HepG2 (cell line): Measurements from ENCODE around the gene CSMD2. TPM values are rescaled to one million over a fixed set of nuclear protein-coding genes. Genes with fewer than 3 reads are reported as not detected.

Experiments
- ATAC-seq: fragments of 200-7000 bp; cut with Tn5 transposase; 3 replicates; pipeline ENCODE4 v1.9.1; 2020; ENCODE audit warnings: mild to moderate bottlenecking, moderate library complexity
- BruUV-seq: library from RNA; stranded (reverse); fragments of 400-500 nt; replicated peaks from 2 replicates; lab custom pipeline; 2021; lab: Mats Ljungman, UMichigan
- CTCF ChIA-PET: fragments of 300-600 bp; formaldehyde crosslinking; extraction: SDS; loops from one replicate; lab custom pipeline; 2021; ENCODE audit warnings: low total read pairs, inconsistent platforms, low intra/inter-chr PET ratio; lab: Yijun Ruan, JAX
- POLR2A ChIA-PET: fragments of 350-600 bp; sonication (Branson Sonifier 250); formaldehyde crosslinking; loops from one replicate; lab custom pipeline; 2020; ENCODE audit warnings: antibody characterized with exemption, inconsistent platforms; lab: Yijun Ruan, JAX
- DNase-seq: peaks from one replicate; pipeline ENCODE4 v3.0.0-alpha.2; 2015; ENCODE audit warnings: low spot score
- FAIRE-seq: peaks from 3 replicates; lab custom pipeline; 2011; peaks lifted over from hg19 to GRCh38; lab: Jason Lieb, UNC
- H2AFZ ChIP-seq: one replicate; pipeline ENCODE4 v1.6.1; 2011; ENCODE audit warnings: low read length, inconsistent platforms
- H3K27ac ChIP-seq: fragments of 300-600 bp; 3 replicates; pipeline ENCODE4 v1.8.0; 2011; ENCODE audit warnings: mixed run types, mild to moderate bottlenecking, mixed read lengths, low read length, inconsistent platforms; ENCODE audit not compliant: insufficient read depth; ENCODE audit errors: extremely low read length
- H3K27me3 ChIP-seq, 2 experiments: fragments of 200-600 bp in 1 of 2; 2 replicates in 1 of 2; 3 replicates in 1 of 2; pipeline versions ENCODE4 v1.6.0 to v1.8.0; 2011; ENCODE audit warnings: low read length in 2 of 2, mild to moderate bottlenecking in 2 of 2, moderate library complexity in 2 of 2, inconsistent platforms in 1 of 2; ENCODE audit not compliant: insufficient read depth in 2 of 2, control insufficient read depth in 1 of 2
- H3K36me3 ChIP-seq, 2 experiments: fragments of 200-600 bp in 1 of 2; replicated peaks in 1 of 2; 2 replicates in 1 of 2; 3 replicates in 1 of 2; pipeline versions ENCODE4 v1.5.1 to v1.8.0; 2011; ENCODE audit warnings: low read length in 2 of 2, inconsistent platforms in 1 of 2; ENCODE audit not compliant: insufficient read depth in 2 of 2, control insufficient read depth in 1 of 2
- H3K4me1 ChIP-seq: 2 replicates; pipeline ENCODE4 v1.5.1; 2012; ENCODE audit warnings: low read length, inconsistent platforms; ENCODE audit not compliant: insufficient read depth
- H3K4me2 ChIP-seq: 2 replicates; pipeline ENCODE4 v1.6.0; 2011; ENCODE audit warnings: low read depth, low read length, inconsistent platforms
- H3K4me3 ChIP-seq, 3 experiments: fragments of 200-600 bp in 1 of 3; sonication (generic), shearing (Covaris generic) in 1 of 3; replicated peaks in 1 of 3; 2 replicates each; pipeline ENCODE4 v1.5.1; 2011 to 2016; ENCODE audit warnings: low read length in 3 of 3, inconsistent platforms in 2 of 3, low read depth in 2 of 3, mild to moderate bottlenecking in 2 of 3, control low read depth in 1 of 3, mixed read lengths in 1 of 3; ENCODE audit not compliant: insufficient read depth in 1 of 3
- H3K79me2 ChIP-seq: one replicate; pipeline ENCODE4 v1.6.1; 2011; ENCODE audit warnings: low read length, inconsistent platforms; ENCODE audit not compliant: insufficient read depth
- H3K9ac ChIP-seq: 2 replicates; pipeline ENCODE4 v1.6.0; 2011; ENCODE audit warnings: mild to moderate bottlenecking, low read depth, low read length, inconsistent platforms; ENCODE audit not compliant: insufficient read depth
- H3K9me3 ChIP-seq: 2 replicates; pipeline ENCODE4 v1.5.1; 2012; ENCODE audit warnings: mild to moderate bottlenecking, low read length
- H4K20me1 ChIP-seq: 2 replicates; pipeline ENCODE4 v1.6.0; 2011; ENCODE audit warnings: inconsistent platforms, mild to moderate bottlenecking, low read length, moderate library complexity; ENCODE audit not compliant: insufficient read depth
- ARID2 ChIP-seq: sonication (generic); formaldehyde crosslinking; IDR thresholded peaks from 2 replicates; pipeline ENCODE4 v1.8.1; 2022; ENCODE audit warnings: mild to moderate bottlenecking, missing genetic modification reagents, borderline replicate concordance
- KLF6 ChIP-seq: IDR thresholded peaks from 2 replicates; pipeline ENCODE4 v1.8.0; 2016; ENCODE audit warnings: missing biosample characterization, missing genetic modification reagents
- NFYC ChIP-seq: IDR thresholded peaks from 2 replicates; pipeline ENCODE4 v1.6.1; 2016; ENCODE audit warnings: missing genetic modification reagents, missing compliant biosample characterization
- TBP ChIP-seq: sonication (generic); formaldehyde crosslinking; IDR thresholded peaks from 2 replicates; pipeline ENCODE4 v1.5.0; 2020; ENCODE audit warnings: missing genetic modification reagents
- ZNF12 ChIP-seq: sonication (generic); formaldehyde crosslinking; IDR thresholded peaks from 2 replicates; pipeline ENCODE4 v1.5.0; 2020; ENCODE audit warnings: missing genetic modification reagents
- ZNF326 ChIP-seq: sonication (generic); formaldehyde crosslinking; IDR thresholded peaks from 2 replicates; pipeline ENCODE4 v1.4.0; 2020; ENCODE audit warnings: missing genetic modification reagents, borderline replicate concordance
- ZNF768 ChIP-seq: sonication (generic); formaldehyde crosslinking; IDR thresholded peaks from 2 replicates; pipeline ENCODE4 v1.4.0; 2020; ENCODE audit warnings: missing genetic modification reagents
- ZNF775 ChIP-seq: sonication (generic); formaldehyde crosslinking; IDR thresholded peaks from 2 replicates; pipeline ENCODE4 v1.4.0; 2020; ENCODE audit warnings: missing genetic modification reagents, mild to moderate bottlenecking, moderate library complexity, borderline replicate concordance
- ZSCAN29 ChIP-seq: sonication (generic); formaldehyde crosslinking; conservative IDR thresholded peaks from 2 replicates; pipeline ENCODE4 v1.4.0; 2020; ENCODE audit warnings: mild to moderate bottlenecking, missing genetic modification reagents
- WGBS: methylation state at CpG from one replicate; pipeline ENCODE4 v1.1.6; 2017; ENCODE audit warnings: low lambda C conversion rate; 5-methylcytosine and 5-hydroxymethylcytosine counted together
- in situ Hi-C: cut with HindIII; loops from 2 replicates; pipeline ENCODE4 v1.10.0; 2017; ENCODE audit warnings: low pct_unique_long_range_greater_than_20kb; ENCODE audit not compliant: extremely low pct_ligation_motif_present
- intact Hi-C: fragments of 100-400 bp; cut with micrococcal nuclease; formaldehyde crosslinking; loops from one replicate; pipeline ENCODE4 v1.10.0; 2022; ENCODE audit not compliant: unreplicated experiment
- polyA plus RNA-seq, 8 experiments: library from polyadenylated mRNA; depleted of rRNA in 3 of 8; stranded (reverse) in 7 of 8; unstranded in 1 of 8; fragments of >200 nt; fragmentation: Illumina TruSeq in 4 of 8; extraction: Trizol in 4 of 8; gene quantifications; 2 replicates each; pipeline versions ENCODE4 v1.2.1 to v1.2.3, GENCODE V29; 2011 to 2016; ENCODE audit warnings: low read depth in 4 of 8, missing spikeins in 1 of 8, mixed read lengths in 1 of 8; ENCODE audit not compliant: insufficient read depth in 1 of 8
- total RNA-seq, 5 experiments: library from RNA; depleted of rRNA; stranded (reverse); fragments of >200 nt; fragmentation: Illumina TruSeq; extraction: Trizol; gene quantifications; 2 replicates each; pipeline ENCODE4 v1.2.3, GENCODE V29; 2016; ENCODE audit warnings: low read depth in 1 of 5
- TF ChIP-seq, protein P1 (sequence below): sonication (generic); formaldehyde crosslinking; IDR thresholded peaks from 2 replicates; pipeline ENCODE4 v1.4.0; 2020; ENCODE audit warnings: missing genetic modification reagents
- TF ChIP-seq, protein P2 (sequence below): IDR thresholded peaks from 2 replicates; pipeline ENCODE4 v1.6.1; 2016; ENCODE audit warnings: missing biosample characterization, missing genetic modification reagents, low read depth
- TF ChIP-seq, protein P3 (sequence below): sonication (generic); formaldehyde crosslinking; IDR thresholded peaks from 2 replicates; pipeline ENCODE4 v1.4.0; 2020; ENCODE audit warnings: missing genetic modification reagents

CSMD2 gene
- total and polyA plus RNA-seq, 2 of the 13 experiments (the other 11 are each of a cell fraction or from before 2014, with no cell fraction given) = not detected

DNA sequence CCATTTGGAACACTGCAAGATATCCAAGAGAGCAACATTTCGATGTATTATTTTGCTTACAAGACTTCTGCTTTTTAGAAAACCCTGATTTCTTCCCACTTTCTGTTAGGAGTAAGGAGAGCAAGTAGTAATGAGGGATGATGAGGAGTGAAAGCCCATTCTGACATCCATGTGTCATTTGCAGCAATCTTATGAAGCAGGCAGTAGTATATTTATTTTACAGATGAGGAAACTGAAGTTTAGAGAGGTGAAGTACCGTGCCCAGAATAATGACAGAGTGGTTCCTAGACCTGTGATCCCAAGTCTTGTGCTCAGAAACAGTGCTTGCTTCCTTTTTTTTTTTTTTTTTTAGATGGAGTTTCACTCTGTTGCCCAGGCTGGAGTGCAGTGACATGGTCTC, 699.7 kb downstream of the CSMD2 start:
- FAIRE-seq (no peak), DNase-seq (no peak), ATAC-seq (no peak)
- Histone ChIP-seq H3K4me2 (no peak overlapping the region), H3K27ac (no peak overlapping the region), H3K27me3 (peaks cover 3 to 16% of the 10 kb centered on the region in 2 experiments; a peak in 2 of 5 replicates), H3K9me3 (no peaks in the 10 kb centered on the region), H3K36me3 (no peaks in the 10 kb centered on the region), H2AFZ (no peak overlapping the region), H3K4me3 (no peak overlapping the region), H4K20me1 (no peaks in the 10 kb centered on the region), H3K4me1 (peaks cover 1% of the 10 kb centered on the region; the same call in 1 of the 2 replicates), H3K9ac (no peak overlapping the region), H3K79me2 (no peaks in the 10 kb centered on the region)
- 0% methylated on average over 2 of the region's 2 CpGs for WGBS
- TF ChIP-seq KLF6 (CRISPR knock-in tag) = no peak
- no peak for TF ChIP-seq ZSCAN29 (CRISPR knock-in tag)
- no peak for TF ChIP-seq ZNF12 (CRISPR knock-in tag)
- TF ChIP-seq, protein P1, sequence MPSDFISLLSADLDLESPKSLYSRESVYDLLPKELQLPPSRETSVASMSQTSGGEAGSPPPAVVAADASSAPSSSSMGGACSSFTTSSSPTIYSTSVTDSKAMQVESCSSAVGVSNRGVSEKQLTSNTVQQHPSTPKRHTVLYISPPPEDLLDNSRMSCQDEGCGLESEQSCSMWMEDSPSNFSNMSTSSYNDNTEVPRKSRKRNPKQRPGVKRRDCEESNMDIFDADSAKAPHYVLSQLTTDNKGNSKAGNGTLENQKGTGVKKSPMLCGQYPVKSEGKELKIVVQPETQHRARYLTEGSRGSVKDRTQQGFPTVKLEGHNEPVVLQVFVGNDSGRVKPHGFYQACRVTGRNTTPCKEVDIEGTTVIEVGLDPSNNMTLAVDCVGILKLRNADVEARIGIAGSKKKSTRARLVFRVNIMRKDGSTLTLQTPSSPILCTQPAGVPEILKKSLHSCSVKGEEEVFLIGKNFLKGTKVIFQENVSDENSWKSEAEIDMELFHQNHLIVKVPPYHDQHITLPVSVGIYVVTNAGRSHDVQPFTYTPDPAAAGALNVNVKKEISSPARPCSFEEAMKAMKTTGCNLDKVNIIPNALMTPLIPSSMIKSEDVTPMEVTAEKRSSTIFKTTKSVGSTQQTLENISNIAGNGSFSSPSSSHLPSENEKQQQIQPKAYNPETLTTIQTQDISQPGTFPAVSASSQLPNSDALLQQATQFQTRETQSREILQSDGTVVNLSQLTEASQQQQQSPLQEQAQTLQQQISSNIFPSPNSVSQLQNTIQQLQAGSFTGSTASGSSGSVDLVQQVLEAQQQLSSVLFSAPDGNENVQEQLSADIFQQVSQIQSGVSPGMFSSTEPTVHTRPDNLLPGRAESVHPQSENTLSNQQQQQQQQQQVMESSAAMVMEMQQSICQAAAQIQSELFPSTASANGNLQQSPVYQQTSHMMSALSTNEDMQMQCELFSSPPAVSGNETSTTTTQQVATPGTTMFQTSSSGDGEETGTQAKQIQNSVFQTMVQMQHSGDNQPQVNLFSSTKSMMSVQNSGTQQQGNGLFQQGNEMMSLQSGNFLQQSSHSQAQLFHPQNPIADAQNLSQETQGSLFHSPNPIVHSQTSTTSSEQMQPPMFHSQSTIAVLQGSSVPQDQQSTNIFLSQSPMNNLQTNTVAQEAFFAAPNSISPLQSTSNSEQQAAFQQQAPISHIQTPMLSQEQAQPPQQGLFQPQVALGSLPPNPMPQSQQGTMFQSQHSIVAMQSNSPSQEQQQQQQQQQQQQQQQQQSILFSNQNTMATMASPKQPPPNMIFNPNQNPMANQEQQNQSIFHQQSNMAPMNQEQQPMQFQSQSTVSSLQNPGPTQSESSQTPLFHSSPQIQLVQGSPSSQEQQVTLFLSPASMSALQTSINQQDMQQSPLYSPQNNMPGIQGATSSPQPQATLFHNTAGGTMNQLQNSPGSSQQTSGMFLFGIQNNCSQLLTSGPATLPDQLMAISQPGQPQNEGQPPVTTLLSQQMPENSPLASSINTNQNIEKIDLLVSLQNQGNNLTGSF (CRISPR knock-in tag) = no peak
- no peak for TF ChIP-seq ZNF768 (CRISPR knock-in tag)
- TF ChIP-seq ZNF326 (CRISPR knock-in tag) = no peak
- no peak for TF ChIP-seq NFYC (CRISPR knock-in tag)
- TF ChIP-seq, protein P2, sequence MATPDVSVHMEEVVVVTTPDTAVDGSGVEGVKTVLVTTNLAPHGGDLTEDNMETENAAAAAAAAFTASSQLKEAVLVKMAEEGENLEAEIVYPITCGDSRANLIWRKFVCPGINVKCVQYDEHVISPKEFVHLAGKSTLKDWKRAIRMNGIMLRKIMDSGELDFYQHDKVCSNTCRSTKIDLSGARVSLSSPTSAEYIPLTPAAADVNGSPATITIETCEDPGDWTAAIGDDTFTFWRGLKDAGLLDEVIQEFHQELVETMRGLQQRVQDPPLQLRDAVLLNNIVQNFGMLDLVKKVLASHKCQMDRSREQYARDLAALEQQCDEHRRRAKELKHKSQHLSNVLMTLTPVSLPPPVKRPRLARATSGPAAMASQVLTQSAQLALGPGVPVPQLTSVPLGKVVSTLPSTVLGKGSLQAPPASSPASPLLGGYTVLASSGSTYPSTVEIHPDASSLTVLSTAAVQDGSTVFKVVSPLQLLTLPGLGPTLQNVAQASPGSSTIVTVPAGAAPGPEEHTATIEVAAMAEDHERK (CRISPR knock-in tag) = no peak
- TF ChIP-seq ZNF775 (CRISPR knock-in tag) = no peak
- TF ChIP-seq TBP = no peak
- TF ChIP-seq, protein P3, sequence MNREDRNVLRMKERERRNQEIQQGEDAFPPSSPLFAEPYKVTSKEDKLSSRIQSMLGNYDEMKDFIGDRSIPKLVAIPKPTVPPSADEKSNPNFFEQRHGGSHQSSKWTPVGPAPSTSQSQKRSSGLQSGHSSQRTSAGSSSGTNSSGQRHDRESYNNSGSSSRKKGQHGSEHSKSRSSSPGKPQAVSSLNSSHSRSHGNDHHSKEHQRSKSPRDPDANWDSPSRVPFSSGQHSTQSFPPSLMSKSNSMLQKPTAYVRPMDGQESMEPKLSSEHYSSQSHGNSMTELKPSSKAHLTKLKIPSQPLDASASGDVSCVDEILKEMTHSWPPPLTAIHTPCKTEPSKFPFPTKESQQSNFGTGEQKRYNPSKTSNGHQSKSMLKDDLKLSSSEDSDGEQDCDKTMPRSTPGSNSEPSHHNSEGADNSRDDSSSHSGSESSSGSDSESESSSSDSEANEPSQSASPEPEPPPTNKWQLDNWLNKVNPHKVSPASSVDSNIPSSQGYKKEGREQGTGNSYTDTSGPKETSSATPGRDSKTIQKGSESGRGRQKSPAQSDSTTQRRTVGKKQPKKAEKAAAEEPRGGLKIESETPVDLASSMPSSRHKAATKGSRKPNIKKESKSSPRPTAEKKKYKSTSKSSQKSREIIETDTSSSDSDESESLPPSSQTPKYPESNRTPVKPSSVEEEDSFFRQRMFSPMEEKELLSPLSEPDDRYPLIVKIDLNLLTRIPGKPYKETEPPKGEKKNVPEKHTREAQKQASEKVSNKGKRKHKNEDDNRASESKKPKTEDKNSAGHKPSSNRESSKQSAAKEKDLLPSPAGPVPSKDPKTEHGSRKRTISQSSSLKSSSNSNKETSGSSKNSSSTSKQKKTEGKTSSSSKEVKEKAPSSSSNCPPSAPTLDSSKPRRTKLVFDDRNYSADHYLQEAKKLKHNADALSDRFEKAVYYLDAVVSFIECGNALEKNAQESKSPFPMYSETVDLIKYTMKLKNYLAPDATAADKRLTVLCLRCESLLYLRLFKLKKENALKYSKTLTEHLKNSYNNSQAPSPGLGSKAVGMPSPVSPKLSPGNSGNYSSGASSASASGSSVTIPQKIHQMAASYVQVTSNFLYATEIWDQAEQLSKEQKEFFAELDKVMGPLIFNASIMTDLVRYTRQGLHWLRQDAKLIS (CRISPR knock-in tag) = no peak
- no peak for TF ChIP-seq ARID2 (CRISPR knock-in tag)
- in situ Hi-C loops = loop anchor here (10.0 kb wide), 1 partner anchor 91 kb away; no protein-coding TSS in a partner anchor
- no TSS peak for BruUV-seq
- ChIA-PET POLR2A (no interaction called here), CTCF (no interaction called here)
- intact Hi-C loops = no loop called here
